Mesenchymal stem cell (in vitro differentiated cells and primary cell): Measurements from ENCODE around the gene SPINK14.

Experiments used
- DNase-seq: peaks from one replicate; pipeline ENCODE4 v3.0.0-alpha.2; 2013
- H2AFZ ChIP-seq: one replicate; pipeline ENCODE4 v1.6.1; 2013; ENCODE audit warnings: low read depth, mild to moderate bottlenecking, control low read depth, inconsistent platforms, low read length, moderate library complexity
- H2AK5ac ChIP-seq: 2 replicates; pipeline ENCODE4 v1.6.1; 2013; ENCODE audit warnings: low read length, moderate library complexity, mild to moderate bottlenecking, inconsistent platforms; ENCODE audit not compliant: severe bottlenecking
- H2BK120ac ChIP-seq: one replicate; pipeline ENCODE4 v1.6.1; 2013; ENCODE audit warnings: low read depth, mild to moderate bottlenecking, inconsistent platforms, low read length, moderate library complexity
- H2BK12ac ChIP-seq, 2 experiments: one replicate each; pipeline ENCODE4 v1.6.1; 2013; ENCODE audit warnings: inconsistent platforms in 2 of 2, low read length in 2 of 2, mild to moderate bottlenecking in 2 of 2, moderate library complexity in 2 of 2, control low read depth in 1 of 2
- H2BK15ac ChIP-seq: one replicate; pipeline ENCODE4 v1.6.1; 2013; ENCODE audit warnings: mild to moderate bottlenecking, low read depth, inconsistent platforms; ENCODE audit not compliant: poor library complexity, severe bottlenecking
- H2BK5ac ChIP-seq: 2 replicates; pipeline ENCODE4 v1.6.1; 2013; ENCODE audit warnings: low read depth, mild to moderate bottlenecking, low read length, control low read depth, inconsistent platforms; ENCODE audit not compliant: poor library complexity, severe bottlenecking
- H3K14ac ChIP-seq, 2 experiments: one replicate each; pipeline ENCODE4 v1.6.1; 2013; ENCODE audit warnings: inconsistent platforms in 2 of 2, low read length in 2 of 2, control low read depth in 1 of 2, mild to moderate bottlenecking in 1 of 2, moderate library complexity in 1 of 2
- H3K18ac ChIP-seq, 2 experiments: one replicate each; pipeline ENCODE4 v1.6.1; 2013; ENCODE audit warnings: inconsistent platforms in 2 of 2, low read length in 2 of 2, control low read depth in 1 of 2, low read depth in 1 of 2, mild to moderate bottlenecking in 1 of 2
- H3K23ac ChIP-seq, 2 experiments: one replicate each; pipeline ENCODE4 v1.6.1; 2013; ENCODE audit warnings: inconsistent platforms in 2 of 2, low read length in 2 of 2, mild to moderate bottlenecking in 2 of 2, moderate library complexity in 2 of 2, control low read depth in 1 of 2
- H3K27ac ChIP-seq: 2 replicates; pipeline ENCODE4 v1.5.1; 2013; ENCODE audit warnings: mild to moderate bottlenecking, moderate library complexity, low read length, control low read depth, inconsistent platforms; ENCODE audit not compliant: poor library complexity, severe bottlenecking
- H3K27me3 ChIP-seq, 2 experiments: 2 replicates each; pipeline versions ENCODE4 v1.6.1 to v1.7.0; 2013; ENCODE audit warnings: low read length in 2 of 2, mild to moderate bottlenecking in 2 of 2, moderate library complexity in 2 of 2, control low read depth in 1 of 2, inconsistent platforms in 1 of 2; ENCODE audit not compliant: control insufficient read depth in 1 of 2, insufficient read depth in 1 of 2
- H3K36me3 ChIP-seq, 2 experiments: 2 replicates each; pipeline versions ENCODE4 v1.6.1 to v1.7.0; 2013; ENCODE audit warnings: low read length in 2 of 2, control low read depth in 1 of 2, inconsistent platforms in 1 of 2, low read depth in 1 of 2, mild to moderate bottlenecking in 1 of 2; ENCODE audit not compliant: insufficient read depth in 2 of 2, control insufficient read depth in 1 of 2
- H3K4ac ChIP-seq, 2 experiments: one replicate each; pipeline ENCODE4 v1.6.1; 2013; ENCODE audit warnings: inconsistent platforms in 2 of 2, low read length in 2 of 2, mild to moderate bottlenecking in 2 of 2, moderate library complexity in 2 of 2, control low read depth in 1 of 2, low read depth in 1 of 2
- H3K4me1 ChIP-seq: 2 replicates; pipeline ENCODE4 v1.6.1; 2013; ENCODE audit warnings: low read depth, low read length, control low read depth; ENCODE audit not compliant: control insufficient read depth, insufficient read depth
- H3K4me2 ChIP-seq: 2 replicates; pipeline ENCODE4 v1.6.1; 2013; ENCODE audit warnings: low read length, mild to moderate bottlenecking, inconsistent platforms; ENCODE audit not compliant: poor library complexity, severe bottlenecking
- H3K4me3 ChIP-seq, 2 experiments: 2 replicates each; pipeline versions ENCODE4 v1.5.1 to v1.7.0; 2013; ENCODE audit warnings: low read length in 2 of 2, mild to moderate bottlenecking in 2 of 2, control low read depth in 1 of 2, low read depth in 1 of 2; ENCODE audit not compliant: insufficient read depth in 1 of 2
- H3K79me1 ChIP-seq: replicated peaks from 2 replicates; pipeline ENCODE4 v1.6.1; 2013; ENCODE audit warnings: mild to moderate bottlenecking, control low read depth, low read length, inconsistent platforms; ENCODE audit not compliant: poor library complexity, severe bottlenecking
- H3K9ac ChIP-seq: 2 replicates; pipeline ENCODE4 v1.7.0; 2013; ENCODE audit warnings: mild to moderate bottlenecking, low read length, moderate library complexity
- H3K9me3 ChIP-seq: 2 replicates; pipeline ENCODE4 v1.7.0; 2013; ENCODE audit warnings: mild to moderate bottlenecking, low read length; ENCODE audit not compliant: control insufficient read depth
- H4K8ac ChIP-seq: one replicate; pipeline ENCODE4 v1.6.1; 2013; ENCODE audit warnings: inconsistent platforms, mild to moderate bottlenecking, low read length, moderate library complexity
- H4K91ac ChIP-seq: one replicate; pipeline ENCODE4 v1.6.1; 2013; ENCODE audit warnings: mild to moderate bottlenecking, low read length, inconsistent platforms
- WGBS: methylation state at CpG from one replicate; pipeline ENCODE4 v1.1.7; 2013; ENCODE audit warnings: mixed read lengths; 5-methylcytosine and 5-hydroxymethylcytosine counted together

The SPINK14 gene

DNA sequence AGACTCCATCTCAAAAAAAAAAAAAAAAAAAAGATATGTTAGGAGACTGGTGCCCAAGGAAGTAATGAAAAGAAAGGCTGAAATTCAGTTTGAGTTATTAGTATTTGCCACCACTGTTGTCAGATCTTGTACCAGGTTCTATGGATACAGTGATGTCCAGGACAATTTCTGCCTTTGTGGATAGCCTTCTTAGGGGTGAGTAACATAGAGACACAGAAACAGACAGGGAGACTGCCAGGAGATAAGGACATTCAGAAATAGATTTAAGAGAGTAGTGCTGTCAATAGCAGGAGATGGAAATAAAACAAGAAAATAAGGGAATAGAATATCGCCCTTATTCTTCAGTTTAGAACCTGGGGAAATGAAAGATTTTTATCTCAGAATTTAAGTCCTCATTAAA is 6.3 kb upstream of the SPINK14 start:
- no peak for DNase-seq
- Histone ChIP-seq H3K23ac (no peak overlapping the region), H3K79me1 (no peaks in the 10 kb centered on the region), H3K27me3 (peaks cover 0 to 4% of the 10 kb centered on the region in 2 experiments), H3K36me3 (no peaks in the 10 kb centered on the region), H3K4me3 (no peak overlapping the region), H2BK120ac (no peak overlapping the region), H2BK5ac (no peak overlapping the region), H2AFZ (no peak overlapping the region), H3K18ac (no peak overlapping the region), H3K9me3 (no peaks in the 10 kb centered on the region), H3K27ac (no peak overlapping the region), H2BK12ac (no peak overlapping the region), H3K4me2 (no peak overlapping the region), H3K9ac (no peak overlapping the region), H3K4ac (no peak overlapping the region), H4K8ac (no peak overlapping the region), H2BK15ac (no peak overlapping the region), H3K14ac (no peak overlapping the region), H4K91ac (no peak overlapping the region), H2AK5ac (no peak overlapping the region), H3K4me1 (no peaks in the 10 kb centered on the region)
- no CpG with 5 or more reads among the region's 1 CpG for WGBS

- Histone ChIP-seq H2BK120ac (no peak overlapping the region), H3K27ac (no peak overlapping the region), H3K4me3 (no peak overlapping the region), H3K4me2 (no peak overlapping the region), H3K4me1 (no peaks in the 10 kb centered on the region), H2AK5ac (no peak overlapping the region), H3K36me3 (no peaks in the 10 kb centered on the region), H2BK15ac (no peak overlapping the region), H2BK12ac (no peak overlapping the region), H3K9ac (no peak overlapping the region), H3K4ac (no peak overlapping the region), H2BK5ac (no peak overlapping the region), H3K9me3 (no peaks in the 10 kb centered on the region), H3K23ac (no peak overlapping the region), H2AFZ (no peak overlapping the region), H3K79me1 (no peaks in the 10 kb centered on the region), H4K91ac (no peak overlapping the region), H3K18ac (no peak overlapping the region), H3K27me3 (peaks cover 0 to 4% of the 10 kb centered on the region in 2 experiments), H3K14ac (no peak overlapping the region), H4K8ac (no peak overlapping the region)
- 67% methylated on average over 1 of the region's 1 CpG for WGBS
- no peak for DNase-seq
Observed at GRCh38 chr5:148163345-148163744, 5.0 kb upstream of the SPINK14 start.

DNA sequence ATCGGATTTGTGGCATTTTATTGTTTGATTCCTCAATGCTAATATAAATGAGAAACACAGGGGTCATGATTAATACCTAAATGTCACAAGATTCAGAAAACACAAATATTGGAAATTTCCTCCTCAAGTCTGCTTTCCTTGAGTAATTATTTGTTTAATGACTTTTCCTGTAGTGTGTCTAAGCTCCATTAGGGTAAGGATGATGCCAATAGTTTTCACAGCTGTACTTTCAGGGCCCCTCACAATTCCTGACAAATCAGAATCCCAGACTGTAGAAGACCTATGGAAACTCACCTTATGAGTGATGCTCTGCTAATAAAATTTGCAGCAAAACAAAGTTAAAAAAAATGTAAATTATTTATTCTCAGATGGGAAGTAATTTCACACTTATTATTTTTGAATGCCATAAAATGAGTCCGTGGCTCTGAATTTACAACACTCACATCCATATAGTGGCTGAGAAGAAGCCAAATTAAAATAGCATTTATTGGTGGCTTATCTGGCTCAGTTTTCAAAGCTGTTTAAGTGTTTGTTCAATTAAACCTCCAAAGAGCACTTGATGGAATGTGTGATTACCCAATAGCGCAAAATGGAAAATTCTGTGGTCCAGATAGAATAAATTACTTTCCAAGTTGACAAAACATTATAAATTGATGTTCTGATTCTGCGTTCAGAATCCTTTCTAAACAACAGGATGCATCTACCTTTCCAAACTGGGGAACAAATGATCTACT is 1.6 kb upstream of the SPINK14 start:
- WGBS, result no CpG with 5 or more reads among the region's 4 CpGs
- DNase-seq, result no peak

GRCh38 chr5:148172377-148172776 is 4.0 kb downstream of the SPINK14 start:
- WGBS, result 87% methylated on average over 2 of the region's 2 CpGs

More for the DNA sequence above, 1.6 kb upstream of the SPINK14 start:
- Histone ChIP-seq H2BK5ac (no peak overlapping the region), H3K36me3 (no peaks in the 10 kb centered on the region), H2BK12ac (no peak overlapping the region), H3K14ac (no peak overlapping the region), H3K9ac (no peak overlapping the region), H3K4ac (no peak overlapping the region), H3K9me3 (no peaks in the 10 kb centered on the region), H2AK5ac (no peak overlapping the region), H3K18ac (no peak overlapping the region), H3K23ac (no peak overlapping the region), H2BK15ac (no peak overlapping the region), H3K79me1 (no peaks in the 10 kb centered on the region), H3K27ac (no peak overlapping the region), H3K4me1 (no peaks in the 10 kb centered on the region), H3K27me3 (peaks cover 0 to 4% of the 10 kb centered on the region in 2 experiments), H3K4me3 (no peak overlapping the region), H4K8ac (no peak overlapping the region), H4K91ac (no peak overlapping the region), H2BK120ac (no peak overlapping the region), H3K4me2 (no peak overlapping the region), H2AFZ (no peak overlapping the region)

More at GRCh38 chr5:148172377-148172776, 4.0 kb downstream of the SPINK14 start:
- H3K14ac ChIP-seq, result no peak overlapping the region
- no peak overlapping the region for H2BK5ac ChIP-seq
- H2AFZ ChIP-seq, result no peak overlapping the region
- no peaks in the 10 kb centered on the region for H3K4me1 ChIP-seq
- no peak overlapping the region for H3K4ac ChIP-seq
- H4K8ac ChIP-seq, result no peak overlapping the region
- no peak overlapping the region for H2BK120ac ChIP-seq
- no peaks in the 10 kb centered on the region for H3K9me3 ChIP-seq
- H3K18ac ChIP-seq, result no peak overlapping the region
- no peak overlapping the region for H3K4me2 ChIP-seq
- no peaks in the 10 kb centered on the region for H3K36me3 ChIP-seq
- H2AK5ac ChIP-seq, result no peak overlapping the region
- no peak overlapping the region for H3K27ac ChIP-seq
- H2BK12ac ChIP-seq, result no peak overlapping the region
- no peak overlapping the region for H4K91ac ChIP-seq
- H3K27me3 ChIP-seq, result peaks cover 0 to 7% of the 10 kb centered on the region in 2 experiments
- no peaks in the 10 kb centered on the region for H3K79me1 ChIP-seq
- H2BK15ac ChIP-seq, result no peak overlapping the region
- no peak overlapping the region for H3K4me3 ChIP-seq
- H3K23ac ChIP-seq, result no peak overlapping the region
- no peak for DNase-seq
- no peak overlapping the region for H3K9ac ChIP-seq
